K562 (cell line): ENCODE data around the gene RPUSD2. TPM values are rescaled to one million over a fixed set of nuclear protein-coding genes. Genes with fewer than 3 reads are reported as not detected.

Experiments
- ADNP ChIP-seq: fragments of 200-800 bp; sonication (Bioruptor generic); IDR thresholded peaks from 2 replicates; pipeline ENCODE4 v1.6.1; 2016; ENCODE audit warnings: missing genetic modification characterization, missing compliant biosample characterization
- BRCA1 ChIP-seq, 2 experiments: fragments of 450-650 bp in 1 of 2; sonication (generic) in 1 of 2; formaldehyde crosslinking in 1 of 2; IDR thresholded peaks; 2 replicates each; pipeline versions ENCODE4 v1.5.0 to v1.6.1; 2017 to 2020; ENCODE audit warnings: mild to moderate bottlenecking in 1 of 2, missing genetic modification reagents in 1 of 2
- CBFA2T2 ChIP-seq: fragments of 450-650 bp; conservative IDR thresholded peaks from 2 replicates; pipeline ENCODE4 v1.6.1; 2017; ENCODE audit warnings: mild to moderate bottlenecking
- CBX5 ChIP-seq: IDR thresholded peaks from 2 replicates; pipeline ENCODE4 v1.6.1; 2014; ENCODE audit warnings: low read depth, borderline replicate concordance
- ELF1 ChIP-seq: fragments of 200-800 bp; sonication (Bioruptor generic); IDR thresholded peaks from 2 replicates; pipeline ENCODE4 v1.6.1; 2016; ENCODE audit warnings: missing genetic modification characterization, missing compliant biosample characterization
- HNRNPUL1 ChIP-seq: fragments of 200-400 bp; formaldehyde crosslinking; IDR thresholded peaks from 2 replicates; pipeline ENCODE4 v1.6.1; 2017; ENCODE audit warnings: low read length
- MTF1 ChIP-seq: fragments of 250-450 bp; sonication (Bioruptor Pico); IDR thresholded peaks from 2 replicates; pipeline ENCODE4 v1.9.0; 2021; ENCODE audit warnings: moderate library complexity, mild to moderate bottlenecking, inconsistent platforms, borderline replicate concordance
- MXD1 ChIP-seq: fragments of 250-450 bp; sonication (Bioruptor Pico); IDR thresholded peaks from 2 replicates; pipeline ENCODE4 v1.8.0; 2021; ENCODE audit warnings: borderline replicate concordance, mild to moderate bottlenecking, moderate library complexity; ENCODE audit not compliant: poor library complexity, severe bottlenecking
- PHF8 ChIP-seq: fragments of 200-600 bp; sonication (generic); IDR thresholded peaks from 2 replicates; pipeline ENCODE4 v1.6.1; 2012; ENCODE audit warnings: mixed run types, mild to moderate bottlenecking, inconsistent platforms, low read length, moderate library complexity, borderline replicate concordance
- POLR2G ChIP-seq: fragments of 200-400 bp; formaldehyde crosslinking; IDR thresholded peaks from 2 replicates; pipeline ENCODE4 v1.6.1; 2017; ENCODE audit warnings: low read depth, mild to moderate bottlenecking, antibody characterized with exemption, low read length, moderate library complexity
- THAP7 ChIP-seq: fragments of 250-450 bp; sonication (Bioruptor Pico); IDR thresholded peaks from 2 replicates; pipeline ENCODE4 v1.5.0; 2021
- TRIM25 ChIP-seq: fragments of 450-650 bp; IDR thresholded peaks from 2 replicates; pipeline ENCODE4 v1.7.0; 2016; ENCODE audit warnings: borderline replicate concordance
- TRIM28 ChIP-seq: fragments of 450-650 bp; IDR thresholded peaks from 2 replicates; pipeline ENCODE4 v1.6.1; 2017
- ZC3H8 ChIP-seq: fragments of 450-650 bp; IDR thresholded peaks from 2 replicates; pipeline ENCODE4 v1.6.1; 2017
- ZNF518B ChIP-seq: fragments of 250-450 bp; sonication (Bioruptor Pico); IDR thresholded peaks from 2 replicates; pipeline ENCODE4 v1.5.0; 2021; ENCODE audit warnings: mild to moderate bottlenecking, moderate library complexity
- ZNF830 ChIP-seq: fragments of 250-450 bp; sonication (Bioruptor Pico); IDR thresholded peaks from 2 replicates; pipeline ENCODE4 v1.5.0; 2021; ENCODE audit warnings: mild to moderate bottlenecking
- polyA plus RNA-seq, 8 experiments: library from polyadenylated mRNA; depleted of rRNA in 4 of 8; stranded (reverse) in 5 of 8; unstranded in 3 of 8; fragments of >200 nt; fragmentation: Nextera tagmentation in 2 of 8; fragmentation: Illumina TruSeq in 1 of 8; extraction: Ambion mirVana in 2 of 8; extraction: Trizol in 1 of 8; gene quantifications; 2 replicates each; pipeline versions ENCODE4 v1.2.1 to v1.2.3, GENCODE V29; 2011 to 2014; ENCODE audit warnings: inconsistent platforms in 1 of 8, missing spikeins in 1 of 8
- total RNA-seq, 7 experiments: library from RNA; depleted of rRNA in 6 of 7; stranded (reverse); fragments of >200 nt in 6 of 7; fragmentation: Illumina TruSeq in 2 of 7; extraction: Trizol in 2 of 7; gene quantifications; 2 replicates each; pipeline versions ENCODE4 v1.2.1 to v1.2.3, GENCODE V29; 2011 to 2021; ENCODE audit warnings: low replicate concordance in 1 of 7
- TF ChIP-seq, protein P1 (sequence below): fragments of 450-650 bp; IDR thresholded peaks from one replicate; pipeline ENCODE4 v1.6.1; 2018; ENCODE audit warnings: mild to moderate bottlenecking, moderate library complexity; ENCODE audit not compliant: partially characterized antibody
- TF ChIP-seq, protein P2 (sequence below): sonication (generic); formaldehyde crosslinking; IDR thresholded peaks from 2 replicates; pipeline ENCODE4 v1.8.1; 2023; ENCODE audit warnings: mild to moderate bottlenecking, missing genetic modification reagents

The RPUSD2 gene
- total and polyA plus RNA-seq, 9 of the 15 experiments (the other 6 are each of a cell fraction or from before 2014, with no cell fraction given) = 3.7 to 30.2 (median 14.3) TPM

GRCh38 chr15:40582726-40583246 lies 13.7 kb downstream of the RPUSD2 start (continued):
- TF ChIP-seq ZNF518B (CRISPR knock-in tag) = no peak
- no peak for TF ChIP-seq ELF1 (tag)
- TF ChIP-seq ADNP (tag) = no peak
- no peak for TF ChIP-seq MTF1
- TF ChIP-seq POLR2G = no peak
- no peak for TF ChIP-seq BRCA1 (IDR thresholded peaks at IDR 0.05)
- no peak for TF ChIP-seq BRCA1 (CRISPR knock-in tag; IDR thresholded peaks at IDR 0.05)
- TF ChIP-seq HNRNPUL1 = no peak
- no peak for TF ChIP-seq TRIM28
- no peak for TF ChIP-seq CBFA2T2
- TF ChIP-seq ZC3H8 = no peak
- TF ChIP-seq, protein P1, sequence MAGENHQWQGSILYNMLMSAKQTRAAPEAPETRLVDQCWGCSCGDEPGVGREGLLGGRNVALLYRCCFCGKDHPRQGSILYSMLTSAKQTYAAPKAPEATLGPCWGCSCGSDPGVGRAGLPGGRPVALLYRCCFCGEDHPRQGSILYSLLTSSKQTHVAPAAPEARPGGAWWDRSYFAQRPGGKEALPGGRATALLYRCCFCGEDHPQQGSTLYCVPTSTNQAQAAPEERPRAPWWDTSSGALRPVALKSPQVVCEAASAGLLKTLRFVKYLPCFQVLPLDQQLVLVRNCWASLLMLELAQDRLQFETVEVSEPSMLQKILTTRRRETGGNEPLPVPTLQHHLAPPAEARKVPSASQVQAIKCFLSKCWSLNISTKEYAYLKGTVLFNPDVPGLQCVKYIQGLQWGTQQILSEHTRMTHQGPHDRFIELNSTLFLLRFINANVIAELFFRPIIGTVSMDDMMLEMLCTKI = no peak
- TF ChIP-seq ZNF830 = no peak
- peak; percentile 24; the same call in 1 of the 2 replicates for TF ChIP-seq PHF8
- TF ChIP-seq THAP7 (CRISPR knock-in tag) = no peak
- TF ChIP-seq CBX5 = no peak
- TF ChIP-seq, protein P2, sequence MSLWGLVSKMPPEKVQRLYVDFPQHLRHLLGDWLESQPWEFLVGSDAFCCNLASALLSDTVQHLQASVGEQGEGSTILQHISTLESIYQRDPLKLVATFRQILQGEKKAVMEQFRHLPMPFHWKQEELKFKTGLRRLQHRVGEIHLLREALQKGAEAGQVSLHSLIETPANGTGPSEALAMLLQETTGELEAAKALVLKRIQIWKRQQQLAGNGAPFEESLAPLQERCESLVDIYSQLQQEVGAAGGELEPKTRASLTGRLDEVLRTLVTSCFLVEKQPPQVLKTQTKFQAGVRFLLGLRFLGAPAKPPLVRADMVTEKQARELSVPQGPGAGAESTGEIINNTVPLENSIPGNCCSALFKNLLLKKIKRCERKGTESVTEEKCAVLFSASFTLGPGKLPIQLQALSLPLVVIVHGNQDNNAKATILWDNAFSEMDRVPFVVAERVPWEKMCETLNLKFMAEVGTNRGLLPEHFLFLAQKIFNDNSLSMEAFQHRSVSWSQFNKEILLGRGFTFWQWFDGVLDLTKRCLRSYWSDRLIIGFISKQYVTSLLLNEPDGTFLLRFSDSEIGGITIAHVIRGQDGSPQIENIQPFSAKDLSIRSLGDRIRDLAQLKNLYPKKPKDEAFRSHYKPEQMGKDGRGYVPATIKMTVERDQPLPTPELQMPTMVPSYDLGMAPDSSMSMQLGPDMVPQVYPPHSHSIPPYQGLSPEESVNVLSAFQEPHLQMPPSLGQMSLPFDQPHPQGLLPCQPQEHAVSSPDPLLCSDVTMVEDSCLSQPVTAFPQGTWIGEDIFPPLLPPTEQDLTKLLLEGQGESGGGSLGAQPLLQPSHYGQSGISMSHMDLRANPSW = no peak
- TF ChIP-seq TRIM25 = no peak
- TF ChIP-seq MXD1 (CRISPR knock-in tag) = no peak
